ENCODE data around the gene NCAN.

DNA sequence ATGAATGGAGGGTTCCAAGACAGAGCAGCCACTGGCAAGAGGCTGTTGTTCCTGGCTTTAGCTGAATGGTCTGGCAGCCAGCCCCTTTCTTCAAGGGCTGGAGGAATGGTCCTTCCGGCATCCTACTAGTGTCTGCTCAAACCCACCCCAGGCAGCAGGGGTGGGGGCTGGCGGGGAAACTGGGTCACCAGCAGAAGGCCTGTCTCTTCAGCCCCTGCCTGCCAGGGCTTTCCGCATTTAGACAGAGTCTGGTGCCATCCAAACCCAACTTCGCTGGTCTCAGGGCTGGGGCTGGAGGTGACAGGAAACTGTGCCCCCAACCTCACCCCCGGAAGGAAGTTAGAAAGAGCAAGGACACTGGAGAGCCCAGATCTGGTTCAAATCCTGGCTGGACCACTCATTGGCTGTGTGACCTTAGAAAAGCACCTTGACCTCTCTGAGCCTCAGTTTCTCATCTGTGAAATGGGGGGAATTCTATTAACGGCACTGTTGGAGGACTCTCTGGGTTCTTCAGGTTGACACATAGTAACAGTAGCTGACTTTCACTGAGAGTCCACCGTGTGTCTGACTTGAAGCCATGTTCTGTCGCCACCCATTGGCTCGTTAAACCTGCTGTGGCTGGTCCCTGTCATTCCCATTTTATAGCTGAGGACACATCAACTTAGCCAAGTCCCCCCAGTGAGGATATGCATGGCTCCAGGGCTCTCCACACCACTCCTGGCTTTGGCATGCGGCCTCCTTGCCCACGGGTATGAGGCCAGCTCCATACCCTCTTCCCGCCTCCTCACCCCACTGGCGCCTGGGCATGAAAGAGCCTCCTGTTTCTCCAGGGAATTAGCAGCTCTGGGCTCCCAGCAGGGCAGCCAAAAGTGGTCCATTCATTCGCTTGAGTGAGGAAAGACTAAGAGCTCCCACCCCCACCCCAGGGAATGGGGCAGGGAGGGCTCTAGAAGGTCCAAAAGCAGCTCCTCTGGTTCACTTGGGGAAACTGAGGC lies 6.0 kb upstream of the NCAN start:
- TF ChIP-seq, protein P1, sequence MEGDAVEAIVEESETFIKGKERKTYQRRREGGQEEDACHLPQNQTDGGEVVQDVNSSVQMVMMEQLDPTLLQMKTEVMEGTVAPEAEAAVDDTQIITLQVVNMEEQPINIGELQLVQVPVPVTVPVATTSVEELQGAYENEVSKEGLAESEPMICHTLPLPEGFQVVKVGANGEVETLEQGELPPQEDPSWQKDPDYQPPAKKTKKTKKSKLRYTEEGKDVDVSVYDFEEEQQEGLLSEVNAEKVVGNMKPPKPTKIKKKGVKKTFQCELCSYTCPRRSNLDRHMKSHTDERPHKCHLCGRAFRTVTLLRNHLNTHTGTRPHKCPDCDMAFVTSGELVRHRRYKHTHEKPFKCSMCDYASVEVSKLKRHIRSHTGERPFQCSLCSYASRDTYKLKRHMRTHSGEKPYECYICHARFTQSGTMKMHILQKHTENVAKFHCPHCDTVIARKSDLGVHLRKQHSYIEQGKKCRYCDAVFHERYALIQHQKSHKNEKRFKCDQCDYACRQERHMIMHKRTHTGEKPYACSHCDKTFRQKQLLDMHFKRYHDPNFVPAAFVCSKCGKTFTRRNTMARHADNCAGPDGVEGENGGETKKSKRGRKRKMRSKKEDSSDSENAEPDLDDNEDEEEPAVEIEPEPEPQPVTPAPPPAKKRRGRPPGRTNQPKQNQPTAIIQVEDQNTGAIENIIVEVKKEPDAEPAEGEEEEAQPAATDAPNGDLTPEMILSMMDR (IDR thresholded peaks at IDR 0.05; ENCODE audit: low read depth, low read length, missing input control) = no peak
- TF ChIP-seq, protein P2, sequence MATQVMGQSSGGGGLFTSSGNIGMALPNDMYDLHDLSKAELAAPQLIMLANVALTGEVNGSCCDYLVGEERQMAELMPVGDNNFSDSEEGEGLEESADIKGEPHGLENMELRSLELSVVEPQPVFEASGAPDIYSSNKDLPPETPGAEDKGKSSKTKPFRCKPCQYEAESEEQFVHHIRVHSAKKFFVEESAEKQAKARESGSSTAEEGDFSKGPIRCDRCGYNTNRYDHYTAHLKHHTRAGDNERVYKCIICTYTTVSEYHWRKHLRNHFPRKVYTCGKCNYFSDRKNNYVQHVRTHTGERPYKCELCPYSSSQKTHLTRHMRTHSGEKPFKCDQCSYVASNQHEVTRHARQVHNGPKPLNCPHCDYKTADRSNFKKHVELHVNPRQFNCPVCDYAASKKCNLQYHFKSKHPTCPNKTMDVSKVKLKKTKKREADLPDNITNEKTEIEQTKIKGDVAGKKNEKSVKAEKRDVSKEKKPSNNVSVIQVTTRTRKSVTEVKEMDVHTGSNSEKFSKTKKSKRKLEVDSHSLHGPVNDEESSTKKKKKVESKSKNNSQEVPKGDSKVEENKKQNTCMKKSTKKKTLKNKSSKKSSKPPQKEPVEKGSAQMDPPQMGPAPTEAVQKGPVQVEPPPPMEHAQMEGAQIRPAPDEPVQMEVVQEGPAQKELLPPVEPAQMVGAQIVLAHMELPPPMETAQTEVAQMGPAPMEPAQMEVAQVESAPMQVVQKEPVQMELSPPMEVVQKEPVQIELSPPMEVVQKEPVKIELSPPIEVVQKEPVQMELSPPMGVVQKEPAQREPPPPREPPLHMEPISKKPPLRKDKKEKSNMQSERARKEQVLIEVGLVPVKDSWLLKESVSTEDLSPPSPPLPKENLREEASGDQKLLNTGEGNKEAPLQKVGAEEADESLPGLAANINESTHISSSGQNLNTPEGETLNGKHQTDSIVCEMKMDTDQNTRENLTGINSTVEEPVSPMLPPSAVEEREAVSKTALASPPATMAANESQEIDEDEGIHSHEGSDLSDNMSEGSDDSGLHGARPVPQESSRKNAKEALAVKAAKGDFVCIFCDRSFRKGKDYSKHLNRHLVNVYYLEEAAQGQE (IDR thresholded peaks at IDR 0.05) = no peak
- no peak for TF ChIP-seq TAF1 (conservative IDR thresholded peaks at IDR 0.05)

All from liver (tissue), 3 donors.